Colonic mucosa (tissue), 4 donors: ENCODE measurements around the gene BTBD16. TPM values are rescaled to one million over a fixed set of nuclear protein-coding genes. Genes with fewer than 3 reads are reported as not detected.

Experiments
- DNase-seq: peaks from one replicate; pipeline ENCODE4 v3.0.0-alpha.2; 2020
- H3K27ac ChIP-seq: fragments of 200-600 bp; one replicate; pipeline ENCODE4 v1.8.0; 2021
- H3K27me3 ChIP-seq: fragments of 200-600 bp; one replicate; pipeline ENCODE4 v1.8.0; 2021
- H3K36me3 ChIP-seq: fragments of 200-600 bp; one replicate; pipeline ENCODE4 v1.8.0; 2021
- H3K4me1 ChIP-seq: fragments of 200-600 bp; one replicate; pipeline ENCODE4 v1.8.0; 2021; ENCODE audit warnings: mild to moderate bottlenecking
- H3K4me3 ChIP-seq: fragments of 200-600 bp; one replicate; pipeline ENCODE4 v1.8.0; 2021
- H3K9ac ChIP-seq, 2 donors: one replicate each; pipeline ENCODE4 v1.7.0; 2013; ENCODE audit warnings: control low read depth in 2 of 2, low read depth in 2 of 2, low read length in 2 of 2
- H3K9me3 ChIP-seq: fragments of 200-600 bp; one replicate; pipeline ENCODE4 v1.8.0; 2021
- intact Hi-C: fragments of 100-400 bp; cut with DNase I; formaldehyde crosslinking; loops from one replicate; pipeline ENCODE4 v1.14.1; 2022
- total RNA-seq, 2 donors: library from RNA; stranded (reverse); fragmentation: NEBNext Ultra II Directional in 1 of 2; extraction: Animal tissue kit (Norgen Biotek cat#: 25700) in 1 of 2; gene quantifications; one replicate each; pipeline ENCODE4 v1.2.1, GENCODE V29; 2021
- TF ChIP-seq, protein P1 (sequence below): fragments of 200-600 bp; IDR thresholded peaks from one replicate; pipeline ENCODE4 v1.8.0; 2022; ENCODE audit warnings: antibody characterized with exemption, mild to moderate bottlenecking
- donor health status: healthy.
- donor health status: DM: no; HTN: no; CAD: no.
- donor health status: DM: no; HTN: no; CAD: no.

BTBD16 gene
- total RNA-seq, 2 donors from 2014 or later: 0.13 to 0.40 TPM

DNA sequence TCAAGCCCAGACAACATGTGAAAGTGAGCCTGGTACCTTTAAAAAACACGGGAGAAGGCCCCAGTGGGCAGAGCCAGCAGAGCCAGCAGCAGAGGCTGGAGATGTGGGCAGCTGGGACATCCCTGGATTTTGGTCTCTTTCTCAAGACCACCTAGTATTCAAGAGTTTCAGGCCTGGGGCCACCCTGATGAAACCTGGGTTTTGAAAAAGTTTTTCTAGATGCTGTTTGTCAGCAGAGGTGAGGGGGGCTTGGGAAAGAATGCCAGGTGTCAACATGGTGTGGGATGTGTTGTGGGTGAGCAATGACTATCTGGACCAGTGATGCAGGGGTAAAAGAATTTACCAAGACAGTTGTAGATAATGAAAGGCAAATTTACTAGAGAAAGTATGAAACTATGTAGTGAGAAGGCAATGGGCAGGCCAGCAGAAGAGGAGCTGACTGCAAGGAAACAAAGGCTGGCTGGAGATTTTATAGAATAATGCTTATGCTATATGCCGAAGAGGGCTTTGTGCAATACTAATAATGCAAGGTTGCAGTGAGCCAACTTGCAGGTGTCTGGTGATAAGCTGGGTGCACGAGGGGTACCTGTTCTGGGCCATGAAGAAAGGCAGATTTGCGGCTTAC is 75.3 kb downstream of the BTBD16 start:
- intact Hi-C loops: loop anchor here (10.0 kb wide), 1 partner anchor 218 kb away; the partner anchor contains the start of gene DMBT1
- TF ChIP-seq, protein P1, sequence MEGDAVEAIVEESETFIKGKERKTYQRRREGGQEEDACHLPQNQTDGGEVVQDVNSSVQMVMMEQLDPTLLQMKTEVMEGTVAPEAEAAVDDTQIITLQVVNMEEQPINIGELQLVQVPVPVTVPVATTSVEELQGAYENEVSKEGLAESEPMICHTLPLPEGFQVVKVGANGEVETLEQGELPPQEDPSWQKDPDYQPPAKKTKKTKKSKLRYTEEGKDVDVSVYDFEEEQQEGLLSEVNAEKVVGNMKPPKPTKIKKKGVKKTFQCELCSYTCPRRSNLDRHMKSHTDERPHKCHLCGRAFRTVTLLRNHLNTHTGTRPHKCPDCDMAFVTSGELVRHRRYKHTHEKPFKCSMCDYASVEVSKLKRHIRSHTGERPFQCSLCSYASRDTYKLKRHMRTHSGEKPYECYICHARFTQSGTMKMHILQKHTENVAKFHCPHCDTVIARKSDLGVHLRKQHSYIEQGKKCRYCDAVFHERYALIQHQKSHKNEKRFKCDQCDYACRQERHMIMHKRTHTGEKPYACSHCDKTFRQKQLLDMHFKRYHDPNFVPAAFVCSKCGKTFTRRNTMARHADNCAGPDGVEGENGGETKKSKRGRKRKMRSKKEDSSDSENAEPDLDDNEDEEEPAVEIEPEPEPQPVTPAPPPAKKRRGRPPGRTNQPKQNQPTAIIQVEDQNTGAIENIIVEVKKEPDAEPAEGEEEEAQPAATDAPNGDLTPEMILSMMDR: no peak
- Histone ChIP-seq H3K4me3 (no peak overlapping the region), H3K4me1 (peaks cover 4% of the 10 kb centered on the region), H3K27me3 (no peaks in the 10 kb centered on the region), H3K9ac (no peak overlapping the region), H3K9me3 (no peaks in the 10 kb centered on the region), H3K36me3 (no peaks in the 10 kb centered on the region), H3K27ac (no peak overlapping the region)
- no peak for DNase-seq

DNA sequence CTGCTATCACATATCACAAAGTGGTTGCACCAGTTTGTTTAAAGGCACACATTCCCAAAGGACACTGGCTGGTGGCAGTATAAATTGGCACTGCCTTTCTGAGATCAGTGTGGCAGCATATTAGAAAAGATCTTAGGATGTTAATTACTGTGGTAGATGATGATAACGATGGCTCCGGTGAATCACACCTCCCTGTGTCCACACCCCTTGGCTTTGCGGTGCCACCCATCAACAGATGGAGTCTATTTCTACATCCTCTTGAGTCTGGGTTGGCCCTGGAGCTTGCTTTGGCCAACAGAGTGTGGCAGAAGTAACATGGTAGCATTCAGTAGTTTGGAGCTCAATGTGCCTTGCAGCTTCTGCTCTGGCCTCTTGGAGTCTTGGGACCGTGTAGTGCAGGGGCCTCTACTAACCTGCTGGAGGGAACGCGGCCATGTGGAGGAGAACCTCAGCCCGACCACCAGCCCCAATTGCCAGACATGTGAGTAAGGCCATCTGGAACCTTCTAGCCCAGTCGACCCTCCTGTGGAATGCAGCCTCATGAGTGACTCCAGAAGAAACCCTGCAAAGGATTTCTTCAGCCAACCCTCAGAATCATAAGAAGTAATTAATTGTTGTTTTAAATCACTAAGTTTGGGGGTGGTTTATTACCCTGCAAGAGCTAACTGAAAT is 76.2 kb downstream of the BTBD16 start:
- TF ChIP-seq, protein P1: no peak
- Histone ChIP-seq H3K9ac (no peak overlapping the region), H3K4me1 (peaks cover 4% of the 10 kb centered on the region), H3K27ac (no peak overlapping the region), H3K27me3 (no peaks in the 10 kb centered on the region), H3K9me3 (no peaks in the 10 kb centered on the region), H3K4me3 (no peak overlapping the region), H3K36me3 (no peaks in the 10 kb centered on the region)
- no peak for DNase-seq
- intact Hi-C loops: loop anchor here (10.0 kb wide), 1 partner anchor 217 kb away; the partner anchor contains the start of gene DMBT1

DNA sequence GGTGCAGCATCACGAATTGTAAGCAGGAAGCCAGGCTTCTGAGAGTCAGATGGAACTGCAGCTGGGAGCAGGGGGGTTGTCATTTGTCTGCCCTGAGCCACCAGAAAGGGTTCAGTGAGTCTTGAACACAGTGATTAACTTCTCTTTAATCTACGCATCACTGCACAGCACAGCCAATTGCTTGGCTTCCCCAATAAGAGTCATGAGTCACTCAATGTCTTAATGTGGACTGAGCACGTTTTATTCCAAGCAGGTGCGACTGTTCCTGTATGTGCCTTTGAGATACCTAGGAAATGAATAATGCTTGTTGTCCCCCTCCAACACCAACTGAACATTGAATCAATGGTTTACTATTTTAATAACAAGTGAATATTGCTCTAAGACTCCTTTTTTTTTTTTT is 77.4 kb downstream of the BTBD16 start:
- H3K27me3 ChIP-seq: no peaks in the 10 kb centered on the region
- no peak for DNase-seq
- peaks cover 4% of the 10 kb centered on the region for H3K4me1 ChIP-seq
- no peak overlapping the region for H3K4me3 ChIP-seq
- TF ChIP-seq, protein P1: no peak
- H3K36me3 ChIP-seq: no peaks in the 10 kb centered on the region
- no peaks in the 10 kb centered on the region for H3K9me3 ChIP-seq
- intact Hi-C loops: loop anchor here (10.0 kb wide), 1 partner anchor 216 kb away; the partner anchor contains the start of gene DMBT1
- H3K9ac ChIP-seq: no peak overlapping the region
- no peak overlapping the region for H3K27ac ChIP-seq

DNA sequence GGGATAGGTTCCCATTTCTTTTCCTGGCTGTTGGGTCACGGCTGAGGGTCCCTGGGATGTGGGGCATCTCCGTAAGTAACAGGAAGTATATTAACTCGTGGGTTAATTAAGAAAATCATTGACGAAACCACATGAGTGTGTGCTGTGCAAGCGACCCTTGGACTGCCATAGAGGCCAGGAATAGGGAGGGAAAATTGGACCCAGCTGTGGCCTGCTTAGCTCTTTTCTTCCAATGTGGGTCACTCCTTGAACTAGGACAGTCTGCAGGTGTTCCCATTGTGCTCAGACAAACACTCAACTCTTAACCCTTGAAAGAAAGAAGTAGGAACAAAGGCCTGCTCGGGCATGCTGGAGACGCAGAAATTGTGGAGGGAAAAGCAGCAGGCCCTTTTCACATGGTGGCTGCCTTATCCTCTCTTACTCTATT is 77.9 kb downstream of the BTBD16 start:
- intact Hi-C loops: loop anchor here (10.0 kb wide), 1 partner anchor 216 kb away; the partner anchor contains the start of gene DMBT1
- no peak overlapping the region for H3K4me3 ChIP-seq
- H3K27ac ChIP-seq: no peak overlapping the region
- H3K36me3 ChIP-seq: no peaks in the 10 kb centered on the region
- TF ChIP-seq, protein P1: no peak
- no peak for DNase-seq
- no peak overlapping the region for H3K9ac ChIP-seq
- H3K27me3 ChIP-seq: no peaks in the 10 kb centered on the region
- peaks cover 4% of the 10 kb centered on the region for H3K4me1 ChIP-seq
- H3K9me3 ChIP-seq: no peaks in the 10 kb centered on the region

DNA sequence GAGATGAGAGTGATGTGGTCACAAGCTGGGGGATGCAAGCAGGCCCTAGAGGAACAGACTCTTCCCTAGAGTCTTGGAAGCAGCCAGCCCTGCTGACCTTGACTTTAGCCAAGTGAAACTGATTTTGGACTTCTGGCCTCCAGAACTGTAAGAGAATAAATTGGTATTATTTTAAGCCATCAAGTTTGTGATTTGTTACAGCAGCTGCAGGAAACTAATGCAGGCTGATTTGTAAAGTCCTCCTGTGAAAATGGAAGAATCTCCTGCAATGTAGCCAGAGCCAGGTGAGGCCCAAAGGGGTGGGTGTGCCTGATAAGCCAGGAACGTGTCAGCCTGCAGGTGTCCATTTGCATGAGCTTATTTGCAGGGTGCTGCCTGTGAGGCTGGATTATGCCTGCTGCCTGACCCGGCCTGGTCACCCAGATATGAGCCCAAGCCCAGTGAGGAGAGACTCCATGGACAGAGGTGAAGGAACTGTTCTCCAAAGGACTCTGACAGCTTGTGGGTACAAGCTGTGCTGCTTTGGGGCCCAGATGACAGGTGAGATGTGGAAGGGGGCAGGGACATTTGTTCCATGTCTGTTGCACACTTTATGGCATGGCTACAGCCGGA is 78.8 kb downstream of the BTBD16 start:
- Histone ChIP-seq H3K27ac (no peak overlapping the region), H3K27me3 (no peaks in the 10 kb centered on the region), H3K4me3 (no peak overlapping the region), H3K36me3 (no peaks in the 10 kb centered on the region), H3K9me3 (no peaks in the 10 kb centered on the region), H3K9ac (no peak overlapping the region), H3K4me1 (peaks cover 2% of the 10 kb centered on the region)
- intact Hi-C loops: loop anchor here (10.0 kb wide), 1 partner anchor 215 kb away; the partner anchor contains the start of gene DMBT1
- TF ChIP-seq, protein P1: no peak
- no peak for DNase-seq
